Measurements from ENCODE around the gene IDH1.
"Not testable (repeated sequence)": the region's sequence is repeated elsewhere in the genome, so short reads cannot be mapped to it uniquely, and the experiment has no call there.

Gene IDH1

DNA sequence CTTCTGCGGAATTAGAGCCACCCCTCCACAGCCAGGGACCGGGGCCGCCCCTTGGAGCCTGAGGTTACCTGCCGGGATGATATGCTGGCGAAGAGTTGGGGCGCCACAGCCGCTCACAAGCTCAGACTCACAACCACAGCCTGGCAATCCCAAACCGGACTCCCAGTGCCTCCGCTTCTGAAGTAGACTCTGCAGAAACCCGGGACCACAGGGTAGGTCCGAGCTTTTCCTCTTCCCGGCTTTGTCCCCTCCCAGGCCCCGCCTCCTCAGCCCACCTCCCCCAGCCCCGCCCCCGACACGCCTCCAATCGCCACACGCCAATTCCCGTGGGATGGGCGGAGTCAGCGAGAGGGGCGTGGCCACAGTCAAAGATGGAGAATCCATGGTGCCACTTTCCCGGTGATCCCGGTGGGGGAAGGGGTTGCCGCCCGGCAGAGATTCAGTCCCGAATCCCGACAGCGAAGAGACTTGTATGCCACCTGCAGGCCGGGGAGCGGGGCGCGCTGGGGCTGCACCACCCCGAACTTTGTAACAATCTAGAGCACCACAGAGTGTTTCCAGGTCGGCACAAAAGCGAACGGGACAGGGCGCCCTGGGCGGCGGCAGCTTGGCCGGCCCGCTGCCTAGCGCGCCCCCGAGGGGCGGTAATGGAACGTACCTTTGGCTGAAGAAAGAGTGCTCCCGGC, at the start of gene IDH1:
TSS of gene IDH1 (minus strand) at position 201 of the 686 bp plus-strand sequence. CDS start 3,520 bp downstream, outside the sequence.
- peak; percentile 94 for DNase-seq (ENCODE audit: low spot score)

DNA sequence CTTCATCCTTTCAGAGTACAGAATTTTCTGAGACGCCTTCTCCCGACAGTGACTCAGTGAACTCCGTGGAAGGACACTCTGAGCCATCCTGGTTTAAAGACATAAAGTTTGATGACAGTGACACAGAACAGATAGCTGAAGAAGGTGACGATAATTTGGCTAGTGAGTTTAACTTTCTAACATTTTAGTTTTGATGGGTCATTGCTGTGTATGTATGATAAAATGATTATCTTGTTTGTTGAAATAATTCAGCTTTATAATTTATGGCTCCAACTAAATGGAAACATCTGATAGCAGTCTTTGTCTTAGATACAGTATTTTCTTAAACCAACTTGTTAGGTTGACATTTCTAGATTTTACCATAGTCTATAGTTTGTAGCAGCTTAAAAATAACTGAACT, 49.3 kb upstream of the IDH1 start:
- DNase-seq (ENCODE audit: low spot score), result no peak

DNA sequence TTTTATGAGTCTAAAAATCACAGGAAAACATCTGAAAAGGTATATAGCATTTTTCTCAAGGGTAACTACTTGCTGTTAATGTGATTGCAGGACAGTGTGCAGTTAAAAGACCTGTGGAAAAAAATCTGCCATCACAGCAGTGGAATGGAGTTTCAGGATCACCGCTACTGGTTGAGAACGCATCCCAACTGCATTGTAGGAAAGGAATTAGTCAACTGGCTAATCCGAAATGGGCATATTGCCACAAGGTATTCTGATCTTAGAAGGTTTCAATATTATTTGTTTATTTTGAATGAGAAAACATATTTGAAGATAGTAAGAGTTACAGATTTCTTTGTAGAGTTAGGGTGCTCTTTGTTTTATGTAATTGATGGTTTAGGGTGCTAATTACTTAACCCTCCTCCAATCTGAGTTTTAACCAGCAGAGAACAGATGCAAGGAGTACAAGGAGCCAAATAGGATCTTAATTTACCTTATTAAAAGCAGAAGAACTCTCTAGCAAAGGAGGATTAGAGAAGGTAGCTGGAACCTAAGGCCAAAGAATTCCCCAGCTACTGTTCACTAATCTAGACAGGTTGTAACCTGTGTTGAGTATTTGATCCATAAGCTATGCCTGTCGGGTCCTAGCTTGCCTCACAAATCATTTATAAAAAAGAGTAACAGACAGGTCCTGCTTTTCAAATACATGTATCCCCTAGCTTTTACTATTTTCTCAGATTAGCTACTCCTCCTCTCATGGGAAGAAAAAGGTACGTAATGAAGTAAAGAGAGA, 46.2 kb upstream of the IDH1 start:
- no peak for DNase-seq (ENCODE audit: low spot score)

DNA sequence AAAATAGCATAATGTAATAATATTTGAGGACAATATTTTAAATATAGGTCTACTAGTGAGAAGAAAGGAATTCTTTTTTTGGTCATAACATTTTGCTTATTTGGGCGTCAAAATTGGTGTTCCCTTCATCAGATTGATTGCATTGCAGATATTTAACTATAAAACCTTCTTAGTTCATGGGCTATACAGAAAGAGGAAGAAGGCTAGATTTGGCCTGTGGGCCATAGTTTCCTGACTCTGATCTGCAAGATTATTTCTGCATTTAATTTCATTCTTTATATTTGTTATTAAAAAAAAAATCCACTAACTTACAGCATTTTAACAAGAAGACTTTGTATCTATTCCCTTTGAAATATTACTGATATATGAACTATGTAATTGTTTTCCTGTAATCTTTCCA, 43.1 kb upstream of the IDH1 start:
- DNase-seq (ENCODE audit: low spot score), result no peak

DNA sequence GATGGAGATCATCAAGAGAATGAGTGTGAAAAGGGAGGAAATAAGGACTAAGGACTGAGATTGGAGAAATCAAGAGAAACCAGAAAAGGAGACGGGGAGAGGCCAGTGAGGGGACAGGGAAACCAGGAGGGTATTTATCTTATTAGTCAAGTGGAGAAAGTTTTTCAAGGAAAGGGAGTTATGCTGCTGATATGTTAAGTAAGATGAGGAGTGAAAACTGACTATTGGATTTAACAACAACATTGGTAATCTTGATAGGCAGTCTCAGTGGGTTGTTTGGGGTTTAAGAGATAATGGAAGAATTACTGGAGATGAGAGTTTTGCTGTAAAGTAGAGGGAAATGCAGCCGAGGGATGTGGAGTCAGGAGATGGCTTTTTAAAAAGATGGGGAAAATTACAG, 41.7 kb upstream of the IDH1 start:
- DNase-seq (ENCODE audit: low spot score), result no peak

DNA sequence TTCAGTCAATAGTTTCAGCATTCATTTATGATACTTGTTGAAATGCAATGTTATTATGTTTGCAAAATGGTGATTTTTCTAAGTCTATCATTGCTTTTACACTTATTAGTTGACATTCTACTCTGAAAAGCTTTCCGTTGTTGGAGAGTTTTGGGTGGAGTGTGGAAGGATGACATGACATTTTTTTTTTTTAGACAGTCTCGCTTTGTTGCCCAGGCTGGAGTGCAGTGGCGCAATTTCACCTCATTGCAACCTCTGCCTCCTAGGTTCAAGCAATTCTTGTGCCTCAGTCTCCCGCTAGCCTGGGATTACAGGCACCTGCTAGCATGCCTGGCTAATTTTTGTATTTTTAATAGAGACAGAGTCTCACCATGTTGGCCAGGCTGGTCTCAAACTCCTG, 41.0 kb upstream of the IDH1 start:
- no peak for DNase-seq (ENCODE audit: low spot score)

DNA sequence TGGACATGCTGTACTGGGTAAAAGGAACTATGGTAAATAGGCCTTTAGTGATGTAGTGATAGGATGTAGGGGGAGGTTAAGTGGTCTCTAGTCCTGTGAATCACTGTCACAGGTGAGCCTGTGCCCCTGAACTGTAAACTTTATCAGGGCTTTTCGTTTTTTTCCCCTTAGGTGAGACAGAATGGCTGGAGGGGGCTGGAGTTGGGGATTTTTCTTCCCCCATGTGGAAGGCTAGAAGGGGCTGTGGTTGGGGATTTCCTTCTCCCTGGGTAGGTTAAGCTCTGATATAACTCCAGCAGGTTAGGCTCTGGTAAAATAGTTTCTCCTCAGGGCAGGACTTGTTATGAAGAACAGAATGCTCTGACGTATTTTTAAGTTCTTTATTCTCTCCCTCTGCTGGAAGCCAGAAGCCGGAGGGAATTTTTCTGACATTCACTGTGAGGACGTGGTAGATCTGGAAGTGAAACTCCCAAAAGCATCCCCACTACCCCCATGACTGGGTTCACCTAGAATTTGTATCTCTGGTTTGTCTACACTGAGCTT, 39.7 kb upstream of the IDH1 start:
- no peak for DNase-seq (ENCODE audit: low spot score)

DNA sequence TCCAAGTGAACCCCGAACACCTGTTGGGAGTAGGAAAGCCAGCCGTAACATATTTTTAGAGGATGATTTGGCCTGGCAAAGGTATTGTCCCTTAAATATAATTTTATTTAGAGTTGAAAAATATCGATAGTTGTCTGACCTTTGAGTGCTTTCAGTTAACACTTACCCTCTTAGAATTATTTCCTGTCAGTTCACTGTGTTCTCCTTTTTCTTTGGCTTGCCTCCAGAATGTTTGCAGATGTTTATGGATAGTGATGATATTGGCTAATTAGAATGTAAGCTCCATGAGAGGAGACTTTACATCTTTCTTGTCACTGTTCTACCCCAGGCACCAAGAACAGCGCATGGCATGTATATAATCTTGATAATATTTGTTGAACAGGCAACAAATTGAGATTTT, 31.0 kb upstream of the IDH1 start:
- DNase-seq (ENCODE audit: low spot score), result no peak

DNA sequence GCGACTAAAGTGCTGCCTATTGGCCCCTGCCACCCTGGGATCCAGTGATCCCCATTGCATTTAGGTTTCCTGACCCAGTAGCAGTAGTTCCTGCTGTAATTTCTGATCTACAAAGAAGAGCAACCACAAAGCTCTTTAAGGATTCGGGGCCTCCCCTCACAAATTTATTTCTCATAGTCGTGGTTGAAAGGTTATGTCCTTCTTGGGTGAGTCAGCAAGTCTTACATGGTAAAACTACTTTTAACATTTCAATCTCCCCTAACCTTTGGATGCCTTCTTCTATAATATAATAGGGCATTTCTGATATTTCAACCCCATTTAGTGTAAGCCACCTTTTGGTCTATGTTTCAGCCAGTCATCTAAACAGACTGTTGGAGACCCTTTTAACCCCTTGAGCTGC, 26.1 kb upstream of the IDH1 start:
- DNase-seq (ENCODE audit: low spot score), result no peak

DNA sequence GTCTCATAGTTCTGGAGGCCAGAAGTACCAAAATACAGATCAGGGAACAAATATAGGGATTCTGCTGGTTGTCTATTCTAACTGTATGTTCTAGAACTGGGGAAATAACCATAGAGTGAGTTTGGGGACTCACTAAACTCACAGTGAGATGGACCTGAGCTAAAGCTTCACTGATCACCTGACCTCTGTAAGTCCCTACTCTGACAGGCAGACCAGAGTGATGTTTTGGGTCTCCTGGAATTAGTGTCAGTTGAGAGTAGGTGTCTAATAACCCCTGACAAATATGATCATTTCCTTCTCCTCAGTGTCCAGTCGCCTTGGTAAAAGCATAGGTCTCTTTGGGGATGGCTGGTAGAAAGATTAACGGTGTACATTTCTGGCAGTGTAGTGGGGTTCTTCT, 25.4 kb upstream of the IDH1 start:
- no peak for DNase-seq (ENCODE audit: low spot score)

DNA sequence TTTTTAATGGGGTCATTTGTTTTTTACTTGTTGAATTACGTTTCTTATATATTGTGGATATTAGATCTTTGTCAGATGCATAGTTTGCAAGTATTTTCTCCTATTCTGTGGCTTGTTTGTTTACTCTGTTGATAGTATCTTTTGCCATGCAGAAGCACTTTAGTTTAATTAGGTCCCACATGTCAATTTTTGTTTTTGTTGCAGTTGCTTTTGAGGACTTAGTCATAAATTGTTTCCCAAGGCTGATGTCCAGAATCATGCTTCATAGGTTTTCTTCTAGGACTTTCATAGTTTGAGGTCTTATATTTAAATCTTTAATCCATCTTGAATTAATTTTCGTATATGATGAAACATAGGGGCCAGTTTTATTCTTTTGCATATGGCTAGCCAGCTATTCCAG, 24.4 kb upstream of the IDH1 start:
- no peak for DNase-seq (ENCODE audit: low spot score)

DNA sequence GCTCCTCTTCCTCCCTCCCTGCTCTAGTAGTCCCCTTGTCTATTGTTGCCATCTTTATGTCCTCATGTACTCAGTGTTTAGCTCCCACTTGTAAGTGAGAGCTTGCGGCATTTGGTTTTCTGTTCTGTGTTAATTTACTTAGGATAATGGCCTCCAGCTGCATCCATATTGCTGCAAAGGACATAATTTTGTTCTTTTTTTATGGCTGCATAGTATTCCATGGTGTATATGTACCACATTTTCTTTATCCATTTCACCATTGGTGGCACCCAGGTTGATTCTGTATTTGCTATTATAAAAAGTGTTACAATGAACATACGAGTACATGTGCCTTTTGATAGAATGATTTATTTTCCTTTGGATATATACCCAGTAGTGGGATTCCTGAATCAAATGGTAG, 23.7 kb upstream of the IDH1 start:
- DNase-seq (ENCODE audit: low spot score), result no peak

DNA sequence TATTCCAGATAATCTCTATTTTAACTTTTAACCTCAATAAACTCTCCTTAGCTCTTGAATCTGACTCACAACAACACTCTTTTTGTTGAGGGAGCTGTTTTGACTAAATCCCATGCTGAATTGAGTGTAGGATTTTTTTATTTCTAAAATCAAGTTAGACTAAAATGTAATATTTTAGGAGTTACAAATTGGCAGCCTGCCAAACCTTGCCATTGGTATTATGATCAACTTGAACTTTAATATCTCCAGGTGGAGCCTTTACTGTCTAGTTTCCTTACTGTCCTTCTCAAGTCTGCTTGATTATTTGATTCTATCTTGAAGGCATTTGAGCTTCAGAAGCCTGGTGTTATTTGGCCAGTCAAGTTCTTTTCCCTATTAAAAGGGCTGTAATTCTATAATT, 19.9 kb upstream of the IDH1 start:
- no peak for DNase-seq (ENCODE audit: low spot score)

DNA sequence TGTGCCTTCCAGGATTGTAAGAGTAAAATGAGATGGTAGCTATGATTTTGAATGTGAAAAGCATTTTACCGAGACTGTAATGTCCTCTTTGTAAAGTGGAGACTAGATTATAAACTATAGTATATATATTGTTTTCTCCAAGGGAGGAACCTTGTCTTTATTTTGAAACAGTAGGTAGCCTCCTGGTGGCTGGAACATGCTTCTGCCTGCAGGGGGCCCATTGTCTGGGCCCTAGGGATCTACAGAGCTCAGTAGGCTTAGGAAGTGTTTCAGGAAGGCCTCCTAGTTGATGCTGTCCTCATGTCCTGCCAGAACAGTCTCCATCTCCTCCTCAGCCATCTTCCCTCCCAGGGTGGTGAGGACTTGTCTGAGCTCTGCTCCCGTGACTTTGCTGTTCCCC, 14.2 kb upstream of the IDH1 start:
- DNase-seq (ENCODE audit: low spot score), result no peak

DNA sequence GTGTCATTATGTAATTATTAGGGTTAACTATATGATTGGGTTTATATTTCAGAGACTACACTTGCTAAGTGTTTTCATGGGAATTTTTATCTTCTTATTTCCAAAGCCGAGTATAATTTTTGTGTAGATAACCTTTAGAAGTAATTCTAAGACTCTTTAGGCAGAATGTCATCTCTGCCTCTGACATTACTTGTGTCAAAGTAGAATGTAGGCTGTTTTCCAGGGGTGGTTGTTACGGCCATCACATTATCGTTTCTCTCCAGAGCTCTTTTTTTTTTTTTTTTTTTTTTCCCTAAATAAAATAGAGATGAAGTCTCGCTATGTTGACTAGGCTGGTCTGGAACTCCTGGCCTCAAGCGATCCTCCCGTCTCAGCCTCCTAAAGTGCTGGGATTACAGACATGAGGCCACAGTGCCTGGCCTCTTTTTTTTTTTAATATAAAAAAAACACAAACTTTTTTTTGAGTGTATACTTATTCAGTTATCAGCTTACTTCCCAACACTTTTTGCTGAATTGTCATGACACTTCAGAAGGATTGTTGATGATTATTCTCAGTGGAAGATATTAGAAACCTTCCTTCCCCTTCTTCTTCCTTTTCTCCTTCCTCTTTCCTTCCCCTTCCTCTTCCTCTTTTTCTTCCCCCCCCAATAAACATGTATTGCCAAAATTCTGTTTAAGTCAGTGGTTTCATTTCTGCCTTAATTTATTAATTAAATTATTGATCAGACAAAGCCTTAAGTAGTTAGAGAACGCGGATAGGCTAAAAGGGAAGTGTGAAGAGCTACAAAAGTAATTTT, 13.5 kb upstream of the IDH1 start:
- DNase-seq (ENCODE audit: low spot score), result no peak

DNA sequence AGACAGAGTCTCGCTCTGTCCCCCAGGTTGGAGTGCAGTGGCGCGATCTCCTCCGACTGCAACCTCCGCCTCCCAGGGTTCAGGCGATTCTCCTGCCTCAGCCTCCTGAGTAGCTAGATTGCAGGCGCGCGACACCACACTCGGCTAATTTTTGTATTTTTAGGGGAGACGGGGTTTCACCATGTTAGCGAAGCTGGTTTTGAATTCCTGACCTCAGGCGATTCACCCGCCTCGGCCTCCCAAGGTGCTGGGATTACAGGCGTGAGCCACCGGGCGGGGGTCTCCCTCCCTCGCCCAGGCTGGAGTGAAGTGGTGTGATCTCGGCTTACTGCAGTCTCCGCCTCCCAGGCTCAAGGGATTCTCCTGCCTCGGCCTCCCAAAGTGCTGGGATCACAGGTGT, 12.7 kb upstream of the IDH1 start:
- not testable (repeated sequence) for DNase-seq (ENCODE audit: low spot score)

DNA sequence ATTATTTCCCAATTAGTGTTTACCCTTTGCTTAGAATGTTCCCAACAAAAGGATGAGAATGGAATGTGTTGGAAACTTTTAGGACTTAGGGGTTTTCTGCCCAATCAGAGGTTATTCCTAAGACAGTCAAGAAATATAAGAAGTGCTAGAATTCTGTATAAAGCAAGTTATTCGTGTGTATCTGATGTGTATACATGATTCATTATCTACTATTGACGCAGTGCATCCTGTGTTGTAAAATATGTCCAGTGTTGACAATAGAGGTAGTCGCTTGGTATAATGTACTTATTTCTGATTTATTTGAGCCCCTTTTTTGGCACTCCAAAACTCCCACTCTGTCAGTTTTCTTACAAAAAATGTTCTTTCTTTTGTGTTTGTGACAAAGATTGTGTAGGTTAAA, 12.1 kb upstream of the IDH1 start:
- no peak for DNase-seq (ENCODE audit: low spot score)

DNA sequence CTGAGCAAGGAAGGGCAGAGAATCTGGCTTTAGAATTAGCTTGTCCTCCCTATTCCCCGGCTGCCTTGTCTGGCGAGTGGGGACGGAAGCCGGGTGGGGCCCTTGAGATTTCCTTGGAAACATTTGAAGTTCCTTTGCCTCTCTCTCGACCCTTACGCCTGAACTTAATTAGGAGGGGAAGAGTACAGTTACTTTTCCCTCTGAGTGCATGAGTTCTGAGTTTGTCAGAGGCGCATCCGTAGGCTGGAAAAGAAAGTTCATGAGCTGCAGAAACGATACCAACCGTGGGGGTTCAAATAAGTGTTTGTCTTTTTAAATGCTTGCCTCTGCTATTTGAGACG, 11.7 kb upstream of the IDH1 start:
- no peak for DNase-seq (ENCODE audit: low spot score)

DNA sequence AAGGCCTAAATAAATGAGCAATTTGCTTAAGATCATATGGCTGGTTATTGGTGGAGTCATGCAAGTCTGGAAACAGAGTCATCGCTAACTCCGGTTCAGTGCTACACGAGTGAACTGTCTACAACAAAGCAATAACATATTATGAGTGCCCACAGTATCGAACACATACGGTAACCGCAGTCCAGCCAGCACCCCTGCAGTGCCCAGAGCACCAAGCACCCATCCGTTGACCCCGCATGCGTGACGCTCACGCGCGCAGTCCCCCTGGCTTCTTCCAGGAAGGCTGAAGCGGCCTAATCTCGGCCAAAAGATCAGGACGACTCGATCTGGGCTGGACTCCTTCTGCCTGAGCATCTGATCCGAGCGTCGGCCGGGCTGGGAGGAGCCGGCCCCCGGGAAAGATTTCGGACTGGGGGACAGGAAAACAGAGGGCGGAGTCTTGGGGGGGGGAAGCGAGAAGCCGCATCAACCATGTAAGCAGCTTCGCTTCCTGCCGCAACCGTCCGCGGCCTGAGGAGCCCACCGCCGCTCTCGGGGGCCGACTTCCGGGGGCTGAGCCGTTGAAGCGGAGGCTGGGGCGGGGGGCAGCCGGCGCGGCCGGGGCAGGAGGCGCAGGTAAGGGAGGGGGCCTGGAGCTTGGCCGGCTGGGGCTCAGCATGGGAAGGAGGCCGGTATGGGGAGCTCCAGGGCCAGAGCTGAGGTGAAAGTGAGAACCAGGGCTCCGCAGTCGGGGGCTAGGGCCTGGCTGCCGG, 11.1 kb upstream of the IDH1 start, which contains the start of gene PIKFYVE:
TSS of gene PIKFYVE (plus strand) at position 455 of the 752 bp plus-strand sequence. CDS start 5,265 bp downstream, outside the sequence.
- DNase-seq (ENCODE audit: low spot score), result peak; percentile 97

DNA sequence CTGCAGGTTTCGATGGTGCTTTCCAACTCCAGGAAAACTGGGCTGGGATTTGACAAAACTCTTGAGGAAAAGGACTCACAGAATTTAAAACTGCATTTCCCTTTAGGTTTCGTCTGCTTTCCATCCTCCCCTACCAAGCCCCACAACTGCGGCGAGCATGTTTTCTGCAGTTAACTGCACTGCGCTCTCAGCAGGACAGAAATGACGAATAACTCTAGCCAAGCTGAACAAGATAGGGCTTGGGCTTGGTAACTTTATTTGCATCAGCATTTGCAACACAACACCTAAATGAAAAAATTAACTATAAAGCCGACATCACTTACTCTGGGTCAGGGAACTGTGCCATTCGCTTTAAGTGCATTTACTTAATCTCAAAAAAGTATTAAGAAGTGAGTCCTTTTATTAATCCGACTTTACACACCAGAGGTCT, 10.5 kb upstream of the IDH1 start:
- peak; percentile 47 for DNase-seq (ENCODE audit: low spot score)

DNA sequence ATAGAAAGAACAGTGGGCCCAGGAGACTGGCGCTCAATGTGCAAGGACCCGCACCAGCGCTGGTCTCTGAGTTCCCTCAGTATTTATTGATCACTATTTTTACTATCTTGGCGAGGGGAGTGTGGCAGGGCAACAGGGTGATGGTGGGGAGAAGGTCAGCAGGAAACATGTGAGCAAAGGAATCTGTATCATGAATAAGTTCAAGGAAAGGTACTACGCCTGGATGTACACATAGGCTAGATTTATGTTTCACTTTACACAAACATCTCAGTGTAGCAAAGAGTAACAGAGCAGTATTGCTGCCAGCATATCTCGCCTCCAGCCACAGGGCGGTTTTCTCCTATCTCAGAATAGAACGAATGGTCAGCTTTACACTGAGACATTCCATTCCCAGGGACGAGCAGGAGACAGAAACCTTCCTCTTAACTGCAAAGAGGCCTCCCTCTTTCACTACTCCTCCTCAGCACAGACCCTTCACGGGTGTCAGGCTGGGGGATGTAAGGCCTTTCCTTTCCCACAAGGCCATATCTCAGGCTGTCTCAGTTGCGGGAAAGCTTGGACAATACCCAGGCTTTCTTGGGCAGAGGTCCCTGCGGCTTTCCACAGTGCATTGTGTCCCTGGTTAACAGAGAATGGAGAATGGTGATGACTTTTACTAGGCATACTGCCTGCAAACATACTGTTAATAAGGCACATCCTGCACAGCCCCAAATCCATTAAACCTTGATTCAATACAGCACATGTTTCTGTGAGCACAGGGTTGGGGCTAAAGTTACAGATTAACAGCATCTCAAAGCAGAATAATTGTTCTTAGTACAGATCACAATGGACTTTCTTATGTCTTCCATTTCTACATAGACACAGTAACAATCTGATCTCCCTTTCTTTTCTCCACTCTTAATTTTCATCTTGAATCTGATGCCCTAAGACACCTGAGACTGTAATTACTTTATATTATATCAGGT, 2.3 kb upstream of the IDH1 start:
- not testable (repeated sequence) for DNase-seq (ENCODE audit: low spot score)
